IPS-18c (cell line): ENCODE results near the gene NOTCH1.
"Not testable (repeated sequence)": the region's sequence is repeated elsewhere in the genome, so short reads cannot be mapped to it uniquely, and the experiment has no call there.

Source experiments
- H3K4me3 ChIP-seq: 2 replicates; pipeline ENCODE4 v1.7.0; 2013; ENCODE audit warnings: low read depth, mild to moderate bottlenecking, low read length, moderate library complexity; ENCODE audit not compliant: insufficient read depth
- H3K9me3 ChIP-seq: one replicate; pipeline ENCODE4 v1.6.1; 2013; ENCODE audit warnings: mild to moderate bottlenecking, low read length, moderate library complexity; ENCODE audit not compliant: control insufficient read depth, insufficient read depth

NOTCH1 gene

GRCh38 chr9:136582977-136583735 is 37.3 kb upstream of the NOTCH1 start:
- Histone ChIP-seq H3K4me3 (no peak overlapping the region), H3K9me3 (no peaks in the 10 kb centered on the region)

- Histone ChIP-seq H3K9me3 (no peaks in the 10 kb centered on the region), H3K4me3 (no peak overlapping the region)
Observed at GRCh38 chr9:136581614-136582447, 36.0 kb upstream of the NOTCH1 start.

GRCh38 chr9:136579650-136580219 is 33.9 kb upstream of the NOTCH1 start:
- not testable (repeated sequence) for H3K4me3 ChIP-seq, H3K9me3 ChIP-seq

- Histone ChIP-seq H3K9me3 (no peaks in the 10 kb centered on the region), H3K4me3 (no peak overlapping the region)
Observed at GRCh38 chr9:136578915-136579649, 33.2 kb upstream of the NOTCH1 start.

GRCh38 chr9:136578626-136578914 is 32.7 kb upstream of the NOTCH1 start:
- H3K9me3 ChIP-seq: no peaks in the 10 kb centered on the region
- no peak overlapping the region for H3K4me3 ChIP-seq

- H3K9me3 ChIP-seq: no peaks in the 10 kb centered on the region
Observed at GRCh38 chr9:136577941-136578625, 32.2 kb upstream of the NOTCH1 start.

GRCh38 chr9:136576269-136576626 is 30.4 kb upstream of the NOTCH1 start:
- H3K4me3 ChIP-seq: no peak overlapping the region
- H3K9me3 ChIP-seq: no peaks in the 10 kb centered on the region

More at GRCh38 chr9:136577941-136578625, 32.2 kb upstream of the NOTCH1 start:
- no peak overlapping the region for H3K4me3 ChIP-seq

- Histone ChIP-seq H3K9me3 (no peaks in the 10 kb centered on the region), H3K4me3 (no peak overlapping the region)
Observed at GRCh38 chr9:136575626-136576268, 29.9 kb upstream of the NOTCH1 start.

- not testable (repeated sequence) for H3K9me3 ChIP-seq, H3K4me3 ChIP-seq
Observed at GRCh38 chr9:136574606-136575005, 28.8 kb upstream of the NOTCH1 start.

GRCh38 chr9:136572828-136573625 is 27.2 kb upstream of the NOTCH1 start:
- H3K9me3 ChIP-seq: no peaks in the 10 kb centered on the region
- H3K4me3 ChIP-seq: peak overlapping the region; percentile 21; the same call in 1 of the 2 replicates

- H3K4me3 ChIP-seq: peak overlapping the region; percentile 21; the same call in 1 of the 2 replicates
- no peaks in the 10 kb centered on the region for H3K9me3 ChIP-seq
Observed at GRCh38 chr9:136572003-136572827, 26.4 kb upstream of the NOTCH1 start.

- no peak overlapping the region for H3K4me3 ChIP-seq
- no peaks in the 10 kb centered on the region for H3K9me3 ChIP-seq
Observed at GRCh38 chr9:136571531-136571930, 25.7 kb upstream of the NOTCH1 start.

- Histone ChIP-seq H3K9me3 (no peaks in the 10 kb centered on the region), H3K4me3 (no peak overlapping the region)
Observed at GRCh38 chr9:136570916-136571315, 25.1 kb upstream of the NOTCH1 start.

GRCh38 chr9:136570191-136570845 is 24.5 kb upstream of the NOTCH1 start:
- no peak overlapping the region for H3K4me3 ChIP-seq
- no peaks in the 10 kb centered on the region for H3K9me3 ChIP-seq
